ENCODE measurements around the gene CXCR6. TPM values are rescaled to one million over a fixed set of nuclear protein-coding genes. Genes with fewer than 3 reads are reported as not detected.

Gene CXCR6
- total RNA-seq, 1 experiment from 2014 or later = not detected

GRCh38 chr3:45966950-45967640, 23.8 kb downstream of the CXCR6 start:
- POLR2A ChIA-PET = interaction anchor here (0.6 kb wide), 1 partner anchor 27 kb away, joined by 3 read pairs; no protein-coding TSS in a partner anchor

GRCh38 chr3:45967724-45968123, 24.5 kb downstream of the CXCR6 start:
- Mint-ChIP-seq H3K27ac (ENCODE audit: low read depth, unreplicated experiment) (no peak overlapping the region), H3K27me3 (ENCODE audit: insufficient read depth, unreplicated experiment) (no peaks in the 10 kb centered on the region), H3K4me3 (ENCODE audit: unreplicated experiment) (no peak overlapping the region), H3K36me3 (ENCODE audit: insufficient read depth, unreplicated experiment) (peaks cover 54% of the 10 kb centered on the region), H3K9me3 (ENCODE audit: unreplicated experiment) (no peaks in the 10 kb centered on the region), H3K4me1 (ENCODE audit: insufficient read depth, unreplicated experiment) (peaks cover 5% of the 10 kb centered on the region)
- no peak for DNase-seq (ENCODE audit: unreplicated experiment)
- no peak for TF ChIP-seq CTCF (IDR thresholded peaks at IDR 0.05; ENCODE audit: unreplicated experiment)
- ChIA-PET CTCF (interaction anchor here (0.9 to 4.5 kb wide), 6 partner anchors 10 to 111 kb away, joined by 3 to 35 read pairs (median 4); partner anchors contain the start of gene CXCR6), POLR2A (no interaction called here)
- intact Hi-C loops (cut with micrococcal nuclease) = no loop called here
- no TSS peak for BruUV-seq (replicated peaks)

More at GRCh38 chr3:45966950-45967640, 23.8 kb downstream of the CXCR6 start:
- Mint-ChIP-seq H3K9me3 (ENCODE audit: unreplicated experiment) (no peaks in the 10 kb centered on the region), H3K36me3 (ENCODE audit: insufficient read depth, unreplicated experiment) (peaks cover 54% of the 10 kb centered on the region), H3K27ac (ENCODE audit: low read depth, unreplicated experiment) (no peak overlapping the region), H3K4me1 (ENCODE audit: insufficient read depth, unreplicated experiment) (no peaks in the 10 kb centered on the region), H3K4me3 (ENCODE audit: unreplicated experiment) (no peak overlapping the region), H3K27me3 (ENCODE audit: insufficient read depth, unreplicated experiment) (no peaks in the 10 kb centered on the region)
- CTCF ChIA-PET = interaction anchor here (0.8 to 4.5 kb wide), 7 partner anchors 9 to 112 kb away, joined by 3 to 35 read pairs (median 4); partner anchors contain the start of gene CXCR6
- no peak for TF ChIP-seq CTCF (IDR thresholded peaks at IDR 0.05; ENCODE audit: unreplicated experiment)
- DNase-seq (ENCODE audit: unreplicated experiment) = no peak
- TSS peak; percentile 31 for BruUV-seq (replicated peaks)
- intact Hi-C loops (cut with micrococcal nuclease) = no loop called here

GRCh38 chr3:45968149-45968548, 24.9 kb downstream of the CXCR6 start:
- no TSS peak for BruUV-seq (replicated peaks)
- Mint-ChIP-seq H3K36me3 (ENCODE audit: insufficient read depth, unreplicated experiment) (peaks cover 54% of the 10 kb centered on the region), H3K4me1 (ENCODE audit: insufficient read depth, unreplicated experiment) (peaks cover 9% of the 10 kb centered on the region), H3K4me3 (ENCODE audit: unreplicated experiment) (no peak overlapping the region), H3K27me3 (ENCODE audit: insufficient read depth, unreplicated experiment) (no peaks in the 10 kb centered on the region), H3K9me3 (ENCODE audit: unreplicated experiment) (no peaks in the 10 kb centered on the region), H3K27ac (ENCODE audit: low read depth, unreplicated experiment) (no peak overlapping the region)
- TF ChIP-seq CTCF (IDR thresholded peaks at IDR 0.05; ENCODE audit: unreplicated experiment) = no peak
- POLR2A ChIA-PET = no interaction called here
- intact Hi-C loops (cut with micrococcal nuclease) = no loop called here
- no peak for DNase-seq (ENCODE audit: unreplicated experiment)
- CTCF ChIA-PET = interaction anchor here (0.9 to 4.5 kb wide), 5 partner anchors 10 to 111 kb away, joined by 3 to 35 read pairs (median 5); partner anchors contain the start of gene CXCR6

GRCh38 chr3:45968706-45969105, 25.4 kb downstream of the CXCR6 start:
- DNase-seq (ENCODE audit: unreplicated experiment) = no peak
- ChIA-PET CTCF (interaction anchor here (1.3 to 4.5 kb wide), 4 partner anchors 30 to 410 kb away, joined by 4 to 35 read pairs (median 11); no protein-coding TSS in a partner anchor), POLR2A (interaction anchor here (1.1 kb wide), 1 partner anchor 10 kb away, joined by 3 read pairs; no protein-coding TSS in a partner anchor)
- H3K9me3 Mint-ChIP-seq (ENCODE audit: unreplicated experiment) = no peaks in the 10 kb centered on the region
- H3K27me3 Mint-ChIP-seq (ENCODE audit: insufficient read depth, unreplicated experiment) = no peaks in the 10 kb centered on the region
- intact Hi-C loops (cut with micrococcal nuclease) = no loop called here
- no peak overlapping the region for H3K27ac Mint-ChIP-seq (ENCODE audit: low read depth, unreplicated experiment)
- peaks cover 54% of the 10 kb centered on the region for H3K36me3 Mint-ChIP-seq (ENCODE audit: insufficient read depth, unreplicated experiment)
- TF ChIP-seq CTCF (IDR thresholded peaks at IDR 0.05; ENCODE audit: unreplicated experiment) = no peak
- H3K4me3 Mint-ChIP-seq (ENCODE audit: unreplicated experiment) = no peak overlapping the region
- peaks cover 10% of the 10 kb centered on the region for H3K4me1 Mint-ChIP-seq (ENCODE audit: insufficient read depth, unreplicated experiment)
- BruUV-seq (replicated peaks) = no TSS peak

Measured in MCF 10A (cell line).